Neuron (in vitro differentiated cells): ENCODE measurements around the gene PPP1R15A.
"Not testable (repeated sequence)": the region's sequence is repeated elsewhere in the genome, so short reads cannot be mapped to it uniquely, and the experiment has no call there.

Source experiments
- H2AFZ ChIP-seq: one replicate; pipeline ENCODE4 v1.6.1; 2013; ENCODE audit warnings: low read depth, mild to moderate bottlenecking, inconsistent platforms, low read length, moderate library complexity
- H3K27me3 ChIP-seq: one replicate; pipeline ENCODE4 v1.6.1; 2013; ENCODE audit warnings: low read length; ENCODE audit not compliant: insufficient read depth
- H3K36me3 ChIP-seq: one replicate; pipeline ENCODE4 v1.6.1; 2013; ENCODE audit warnings: low read length; ENCODE audit not compliant: insufficient read depth
- H3K4me1 ChIP-seq: one replicate; pipeline ENCODE4 v1.6.1; 2013; ENCODE audit warnings: low read length; ENCODE audit not compliant: insufficient read depth
- H3K4me3 ChIP-seq: 2 replicates; pipeline ENCODE4 v1.5.1; 2013; ENCODE audit warnings: mild to moderate bottlenecking, low read length, moderate library complexity
- H3K9me3 ChIP-seq: one replicate; pipeline ENCODE4 v1.6.1; 2013; ENCODE audit warnings: low read length

The PPP1R15A gene

GRCh38 chr19:48842789-48843162 is 29.4 kb upstream of the PPP1R15A start:
- no peaks in the 10 kb centered on the region for H3K4me1 ChIP-seq
- no peaks in the 10 kb centered on the region for H3K27me3 ChIP-seq
- no peak overlapping the region for H3K4me3 ChIP-seq
- peaks cover 3% of the 10 kb centered on the region for H3K36me3 ChIP-seq
- H3K9me3 ChIP-seq = no peaks in the 10 kb centered on the region
- H2AFZ ChIP-seq = no peak overlapping the region

- H3K4me1 ChIP-seq = no peaks in the 10 kb centered on the region
- no peak overlapping the region for H3K4me3 ChIP-seq
- peaks cover 3% of the 10 kb centered on the region for H3K36me3 ChIP-seq
- H3K27me3 ChIP-seq = no peaks in the 10 kb centered on the region
- no peak overlapping the region for H2AFZ ChIP-seq
- no peaks in the 10 kb centered on the region for H3K9me3 ChIP-seq
Measured at GRCh38 chr19:48844472-48844871, 27.7 kb upstream of the PPP1R15A start.

- peaks cover 3% of the 10 kb centered on the region for H3K36me3 ChIP-seq
- no peaks in the 10 kb centered on the region for H3K27me3 ChIP-seq
- H3K4me1 ChIP-seq = no peaks in the 10 kb centered on the region
- H3K4me3 ChIP-seq = no peak overlapping the region
- H2AFZ ChIP-seq = no peak overlapping the region
- no peaks in the 10 kb centered on the region for H3K9me3 ChIP-seq
Measured at GRCh38 chr19:48845384-48845783, 26.8 kb upstream of the PPP1R15A start.

GRCh38 chr19:48846659-48847058 is 25.6 kb upstream of the PPP1R15A start:
- H3K36me3 ChIP-seq, H2AFZ ChIP-seq, H3K4me1 ChIP-seq, H3K4me3 ChIP-seq, H3K27me3 ChIP-seq, H3K9me3 ChIP-seq: not testable (repeated sequence)

- no peak overlapping the region for H2AFZ ChIP-seq
- no peaks in the 10 kb centered on the region for H3K4me1 ChIP-seq
- H3K4me3 ChIP-seq = no peak overlapping the region
- no peaks in the 10 kb centered on the region for H3K27me3 ChIP-seq
- H3K36me3 ChIP-seq = no peaks in the 10 kb centered on the region
- H3K9me3 ChIP-seq = no peaks in the 10 kb centered on the region
Measured at GRCh38 chr19:48852292-48852691, 19.9 kb upstream of the PPP1R15A start.

GRCh38 chr19:48853483-48853882 is 18.7 kb upstream of the PPP1R15A start:
- Histone ChIP-seq H3K36me3 (no peaks in the 10 kb centered on the region), H3K4me3 (no peak overlapping the region), H2AFZ (no peak overlapping the region), H3K4me1 (no peaks in the 10 kb centered on the region), H3K27me3 (no peaks in the 10 kb centered on the region), H3K9me3 (no peaks in the 10 kb centered on the region)

- no peaks in the 10 kb centered on the region for H3K4me1 ChIP-seq
- no peak overlapping the region for H3K4me3 ChIP-seq
- no peaks in the 10 kb centered on the region for H3K27me3 ChIP-seq
- H3K9me3 ChIP-seq = no peaks in the 10 kb centered on the region
- H2AFZ ChIP-seq = no peak overlapping the region
- H3K36me3 ChIP-seq = no peaks in the 10 kb centered on the region
Measured at GRCh38 chr19:48854103-48854502, 18.1 kb upstream of the PPP1R15A start.

- H3K4me3 ChIP-seq = no peak overlapping the region
- no peaks in the 10 kb centered on the region for H3K27me3 ChIP-seq
- H3K36me3 ChIP-seq = no peaks in the 10 kb centered on the region
- no peaks in the 10 kb centered on the region for H3K4me1 ChIP-seq
- H3K9me3 ChIP-seq = no peaks in the 10 kb centered on the region
- H2AFZ ChIP-seq = no peak overlapping the region
Measured at GRCh38 chr19:48856921-48857320, 15.3 kb upstream of the PPP1R15A start.

GRCh38 chr19:48858984-48859710 is 13.1 kb upstream of the PPP1R15A start:
- no peaks in the 10 kb centered on the region for H3K36me3 ChIP-seq
- H3K9me3 ChIP-seq = no peaks in the 10 kb centered on the region
- no peak overlapping the region for H3K4me3 ChIP-seq
- no peak overlapping the region for H2AFZ ChIP-seq
- H3K4me1 ChIP-seq = no peaks in the 10 kb centered on the region
- no peaks in the 10 kb centered on the region for H3K27me3 ChIP-seq

GRCh38 chr19:48859711-48860572 is 12.3 kb upstream of the PPP1R15A start:
- Histone ChIP-seq H3K9me3 (peaks cover 3% of the 10 kb centered on the region), H3K4me3 (no peak overlapping the region), H2AFZ (no peak overlapping the region)

GRCh38 chr19:48861313-48861712 is 10.9 kb upstream of the PPP1R15A start:
- H3K27me3 ChIP-seq = no peaks in the 10 kb centered on the region
- peaks cover 3% of the 10 kb centered on the region for H3K9me3 ChIP-seq
- H3K4me3 ChIP-seq = no peak overlapping the region
- H2AFZ ChIP-seq = no peak overlapping the region
- peaks cover 3% of the 10 kb centered on the region for H3K36me3 ChIP-seq
- peaks cover 2% of the 10 kb centered on the region for H3K4me1 ChIP-seq

More at GRCh38 chr19:48859711-48860572, 12.3 kb upstream of the PPP1R15A start:
- peaks cover 3% of the 10 kb centered on the region for H3K36me3 ChIP-seq
- H3K27me3 ChIP-seq = no peaks in the 10 kb centered on the region
- H3K4me1 ChIP-seq = no peaks in the 10 kb centered on the region

GRCh38 chr19:48862827-48863226 is 9.4 kb upstream of the PPP1R15A start:
- Histone ChIP-seq H3K36me3 (peaks cover 3% of the 10 kb centered on the region), H3K27me3 (no peaks in the 10 kb centered on the region), H2AFZ (no peak overlapping the region), H3K9me3 (peaks cover 3% of the 10 kb centered on the region), H3K4me1 (peaks cover 17% of the 10 kb centered on the region), H3K4me3 (no peak overlapping the region)

GRCh38 chr19:48866692-48867091 is 5.5 kb upstream of the PPP1R15A start:
- Histone ChIP-seq H3K27me3 (no peaks in the 10 kb centered on the region), H3K36me3 (peaks cover 3% of the 10 kb centered on the region), H3K4me3 (no peak overlapping the region), H3K4me1 (peaks cover 28% of the 10 kb centered on the region), H2AFZ (no peak overlapping the region), H3K9me3 (peaks cover 3% of the 10 kb centered on the region)
